Stomach smooth muscle (tissue), 2 donors: ENCODE measurements around the gene WAPL.
"Not testable (repeated sequence)": the region's sequence is repeated elsewhere in the genome, so short reads cannot be mapped to it uniquely, and the experiment has no call there.

Experiments used
- H3K27ac ChIP-seq: one replicate; pipeline ENCODE4 v1.7.0; 2013; ENCODE audit warnings: mild to moderate bottlenecking, low read length, inconsistent platforms
- H3K27me3 ChIP-seq, 2 donors: one replicate each; pipeline ENCODE4 v1.7.0; 2013; ENCODE audit warnings: low read length in 2 of 2; ENCODE audit not compliant: insufficient read depth in 2 of 2, control insufficient read depth in 1 of 2
- H3K36me3 ChIP-seq, 2 donors: one replicate each; pipeline ENCODE4 v1.7.0; 2013; ENCODE audit warnings: low read length in 2 of 2; ENCODE audit not compliant: control insufficient read depth in 2 of 2, insufficient read depth in 2 of 2
- H3K4me1 ChIP-seq: one replicate; pipeline ENCODE4 v1.7.0; 2013; ENCODE audit warnings: low read length; ENCODE audit not compliant: control insufficient read depth, insufficient read depth
- H3K4me3 ChIP-seq, 2 donors: one replicate each; pipeline ENCODE4 v1.7.0; 2013; ENCODE audit warnings: low read length in 2 of 2
- H3K9ac ChIP-seq, 2 donors: one replicate each; pipeline ENCODE4 v1.7.0; 2013; ENCODE audit warnings: low read length in 2 of 2, mild to moderate bottlenecking in 1 of 2
- H3K9me3 ChIP-seq, 2 donors: one replicate each; pipeline ENCODE4 v1.7.0; 2013; ENCODE audit warnings: low read length in 2 of 2; ENCODE audit not compliant: control insufficient read depth in 2 of 2
- donor health status: healthy.
- donor health status: Pancreatic carcinoma.

The WAPL gene

DNA sequence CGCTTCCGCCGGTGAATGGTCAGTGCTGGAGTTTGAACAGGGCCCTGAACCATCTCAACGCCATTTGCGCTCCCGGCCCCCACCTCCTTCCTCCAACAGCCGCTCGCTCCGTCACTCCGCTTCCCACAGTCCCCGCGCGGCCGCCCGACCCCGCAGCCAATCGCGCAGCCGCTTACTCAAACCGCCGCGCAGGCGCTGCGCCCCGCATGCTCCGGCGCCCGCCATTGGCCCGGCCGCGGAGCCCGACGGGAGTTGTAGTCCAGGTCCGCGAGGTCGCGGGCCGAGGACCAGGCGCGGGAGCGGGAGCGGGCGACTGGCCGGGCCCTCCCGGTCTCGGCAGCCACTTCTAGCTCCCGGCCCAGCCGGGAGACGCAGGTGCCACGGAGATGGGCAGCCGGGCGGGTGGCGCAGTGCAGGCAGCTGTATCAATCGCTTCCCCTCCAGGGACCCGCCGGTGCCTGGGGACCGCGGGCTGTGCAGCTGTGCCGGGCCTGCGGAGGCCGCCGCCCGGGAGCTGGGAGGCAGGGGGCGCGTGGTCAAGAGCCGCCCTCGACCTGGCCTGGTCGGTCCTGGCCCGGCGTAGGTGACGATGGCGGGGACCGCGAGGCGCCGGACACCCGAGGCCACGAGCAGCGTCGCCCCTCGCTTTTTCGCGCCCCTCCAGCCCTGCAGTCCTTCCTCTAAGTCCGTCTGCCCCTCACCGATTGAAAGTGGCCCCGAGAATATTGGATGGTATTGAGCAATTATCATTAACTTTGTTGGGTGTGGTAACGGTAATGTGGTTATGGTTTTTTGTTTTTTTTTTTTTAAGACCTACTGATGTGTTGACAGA lies at the start of gene WAPL:
Gene WAPL (minus strand): TSS at position 115 of the 832 bp plus-strand sequence. CDS start 3,723 bp downstream, outside the sequence.
- no peaks in the 10 kb centered on the region for H3K9me3 ChIP-seq
- H3K4me3 ChIP-seq = peak within 1 kb of the TSS; percentile 86 to 90
- peak within 1 kb of the TSS; percentile 86 to 89 for H3K9ac ChIP-seq
- H3K27ac ChIP-seq = peak within 1 kb of the TSS; percentile 91
- peaks cover 37% of the 10 kb centered on the region for H3K4me1 ChIP-seq
- no peaks in the 10 kb centered on the region for H3K27me3 ChIP-seq
- H3K36me3 ChIP-seq = no peaks in the 10 kb centered on the region

- peaks cover 0 to 3% of the 10 kb centered on the region in 2 donors for H3K9me3 ChIP-seq
- no peaks in the 10 kb centered on the region for H3K36me3 ChIP-seq
- H3K27ac ChIP-seq = no peak overlapping the region
- no peak overlapping the region for H3K4me3 ChIP-seq
- no peaks in the 10 kb centered on the region for H3K4me1 ChIP-seq
- no peaks in the 10 kb centered on the region for H3K27me3 ChIP-seq
- no peak overlapping the region for H3K9ac ChIP-seq
Measured at GRCh38 chr10:86569335-86569734, 47.7 kb upstream of the WAPL start.

DNA sequence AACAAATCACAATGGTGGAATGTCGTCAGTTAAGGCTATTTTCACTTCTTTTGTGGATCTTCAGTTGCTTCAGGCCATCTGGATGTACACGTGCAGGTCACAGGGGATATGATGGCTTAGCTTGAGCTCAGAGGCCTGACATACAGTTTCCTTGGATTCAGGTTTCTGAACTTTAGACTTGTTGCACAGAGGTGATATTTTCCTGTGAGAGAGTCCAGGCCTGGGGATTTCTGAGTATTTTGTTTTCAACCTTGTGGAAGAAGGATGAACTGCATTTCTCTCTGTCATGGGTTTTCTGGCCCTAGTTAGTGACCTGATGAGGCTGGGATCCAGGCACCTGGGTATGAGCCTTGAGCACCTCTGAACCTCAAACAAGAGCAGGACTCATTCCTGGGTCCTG lies 44.9 kb upstream of the WAPL start:
- H3K4me3 ChIP-seq, H3K4me1 ChIP-seq, H3K36me3 ChIP-seq, H3K9me3 ChIP-seq, H3K27ac ChIP-seq, H3K9ac ChIP-seq, H3K27me3 ChIP-seq: not testable (repeated sequence)

- not testable (repeated sequence) for H3K9me3 ChIP-seq, H3K9ac ChIP-seq, H3K4me3 ChIP-seq, H3K4me1 ChIP-seq, H3K27me3 ChIP-seq, H3K27ac ChIP-seq, H3K36me3 ChIP-seq
Measured at GRCh38 chr10:86563338-86563737, 41.7 kb upstream of the WAPL start.

GRCh38 chr10:86558695-86559094 lies 37.1 kb upstream of the WAPL start:
- H3K4me3 ChIP-seq, H3K36me3 ChIP-seq, H3K9ac ChIP-seq, H3K9me3 ChIP-seq, H3K4me1 ChIP-seq, H3K27ac ChIP-seq, H3K27me3 ChIP-seq: not testable (repeated sequence)

GRCh38 chr10:86556933-86557649 lies 35.5 kb upstream of the WAPL start:
- Histone ChIP-seq H3K27ac (no peak overlapping the region), H3K4me1 (no peaks in the 10 kb centered on the region), H3K4me3 (no peak overlapping the region), H3K27me3 (no peaks in the 10 kb centered on the region), H3K9ac (no peak overlapping the region), H3K36me3 (no peaks in the 10 kb centered on the region), H3K9me3 (no peaks in the 10 kb centered on the region)

DNA sequence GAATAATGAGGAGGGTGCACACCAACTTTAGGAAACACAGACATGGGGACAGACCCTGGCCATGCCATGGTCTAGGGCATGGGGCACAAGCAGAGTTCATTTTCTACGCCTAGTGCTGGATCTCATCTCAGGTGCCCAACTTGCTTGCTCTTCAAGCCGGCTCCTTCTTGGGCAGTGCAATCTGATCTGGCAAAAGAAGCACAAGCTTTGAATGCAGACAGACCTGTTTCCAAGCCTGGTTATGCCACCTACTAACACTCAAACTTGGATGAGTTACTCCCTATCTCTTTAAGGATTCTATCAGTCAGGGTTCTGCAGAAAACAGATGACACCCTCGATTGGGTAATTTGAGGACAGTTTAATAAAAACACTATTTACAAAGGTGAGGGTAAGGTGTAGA lies 34.9 kb upstream of the WAPL start:
- Histone ChIP-seq H3K36me3 (no peaks in the 10 kb centered on the region), H3K27me3 (no peaks in the 10 kb centered on the region), H3K9me3 (peaks cover 0 to 3% of the 10 kb centered on the region in 2 donors), H3K27ac (no peak overlapping the region), H3K4me3 (no peak overlapping the region), H3K9ac (no peak overlapping the region), H3K4me1 (no peaks in the 10 kb centered on the region)

GRCh38 chr10:86553639-86554038 lies 32.0 kb upstream of the WAPL start:
- no peaks in the 10 kb centered on the region for H3K36me3 ChIP-seq
- H3K4me1 ChIP-seq = no peaks in the 10 kb centered on the region
- H3K27me3 ChIP-seq = no peaks in the 10 kb centered on the region
- no peak overlapping the region for H3K27ac ChIP-seq
- no peak overlapping the region for H3K4me3 ChIP-seq
- peaks cover 0 to 3% of the 10 kb centered on the region in 2 donors for H3K9me3 ChIP-seq
- no peak overlapping the region for H3K9ac ChIP-seq

GRCh38 chr10:86553213-86553612 lies 31.6 kb upstream of the WAPL start:
- no peaks in the 10 kb centered on the region for H3K4me1 ChIP-seq
- H3K36me3 ChIP-seq = no peaks in the 10 kb centered on the region
- H3K27ac ChIP-seq = no peak overlapping the region
- H3K9me3 ChIP-seq = peaks cover 0 to 3% of the 10 kb centered on the region in 2 donors
- no peak overlapping the region for H3K9ac ChIP-seq
- H3K27me3 ChIP-seq = no peaks in the 10 kb centered on the region
- no peak overlapping the region for H3K4me3 ChIP-seq

DNA sequence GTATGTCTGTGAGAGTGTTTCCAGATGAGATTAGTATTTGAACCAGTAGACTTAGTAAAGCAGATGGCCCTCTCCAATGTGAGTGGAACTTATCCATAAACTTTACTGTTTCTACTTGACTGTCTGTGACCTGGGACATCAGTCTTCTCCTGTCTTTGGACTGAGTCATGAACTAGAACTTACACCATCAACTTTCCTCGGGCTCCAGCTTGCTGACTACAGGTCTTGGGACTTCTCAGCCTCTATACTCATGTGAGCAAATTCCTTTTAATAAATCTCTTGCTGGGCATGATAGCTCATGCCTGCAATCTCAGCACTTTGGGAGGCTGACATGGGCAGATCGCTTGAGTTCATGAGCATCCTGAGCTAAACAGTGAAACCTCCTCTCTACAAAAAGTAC lies 25.7 kb upstream of the WAPL start:
- H3K36me3 ChIP-seq = no peaks in the 10 kb centered on the region
- H3K9me3 ChIP-seq = peaks cover 0 to 3% of the 10 kb centered on the region in 2 donors
- no peak overlapping the region for H3K4me3 ChIP-seq
- no peaks in the 10 kb centered on the region for H3K27me3 ChIP-seq
- no peak overlapping the region for H3K9ac ChIP-seq
- no peaks in the 10 kb centered on the region for H3K4me1 ChIP-seq
- H3K27ac ChIP-seq = no peak overlapping the region

DNA sequence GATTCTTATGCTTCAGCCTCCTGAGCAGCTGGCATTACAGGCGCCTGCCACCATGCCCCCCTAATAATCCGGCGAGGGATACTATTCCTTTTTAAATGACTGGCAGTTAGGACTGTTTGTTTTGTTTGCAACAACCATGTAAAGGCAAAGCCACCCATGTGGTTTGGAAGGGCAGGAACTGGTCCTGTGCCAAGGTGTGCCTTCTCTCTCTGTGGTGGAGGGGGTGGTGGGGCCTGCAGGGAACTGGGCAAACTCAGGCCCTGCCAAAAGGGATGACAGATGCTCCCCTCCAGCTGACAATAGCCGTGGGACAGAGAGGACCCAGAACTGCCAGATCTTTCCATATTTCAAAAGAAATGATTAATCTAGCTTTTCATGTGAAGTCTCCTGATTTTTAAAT lies 23.5 kb upstream of the WAPL start:
- Histone ChIP-seq H3K36me3 (no peaks in the 10 kb centered on the region), H3K9me3 (no peaks in the 10 kb centered on the region), H3K27ac (no peak overlapping the region), H3K4me3 (no peak overlapping the region), H3K4me1 (no peaks in the 10 kb centered on the region), H3K27me3 (no peaks in the 10 kb centered on the region), H3K9ac (no peak overlapping the region)
